Measurements from ENCODE around the gene INPP4B.
"Not testable (repeated sequence)": the region's sequence is repeated elsewhere in the genome, so short reads cannot be mapped to it uniquely, and the experiment has no call there.

INPP4B gene

GRCh38 chr4:142535009-142535408 lies 311.1 kb downstream of the INPP4B start:
- no peak for DNase-seq

- no peak for DNase-seq
Measured at GRCh38 chr4:142532054-142532453, 314.0 kb downstream of the INPP4B start.

- no peak for DNase-seq
Measured at GRCh38 chr4:142530728-142531127, 315.4 kb downstream of the INPP4B start.

DNA sequence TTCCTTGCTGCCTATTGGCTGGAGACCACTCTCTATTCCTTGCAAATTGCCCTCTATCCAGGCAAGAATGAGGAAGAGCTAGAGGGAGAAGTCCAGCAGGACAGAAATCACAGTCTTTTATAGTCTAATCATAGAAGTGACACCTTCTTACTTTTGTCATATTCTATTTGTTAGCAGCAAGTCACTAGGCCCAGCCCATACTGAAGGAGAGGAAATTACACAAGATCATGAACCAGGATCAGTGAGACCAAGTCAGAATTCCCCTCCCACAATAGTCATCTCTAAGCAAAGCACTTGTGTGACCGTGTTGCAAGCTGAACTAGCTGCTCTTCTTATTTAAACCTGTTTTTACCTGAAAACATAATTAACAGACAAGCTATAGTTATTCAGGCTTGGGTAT lies 317.7 kb downstream of the INPP4B start:
- no peak for DNase-seq

DNA sequence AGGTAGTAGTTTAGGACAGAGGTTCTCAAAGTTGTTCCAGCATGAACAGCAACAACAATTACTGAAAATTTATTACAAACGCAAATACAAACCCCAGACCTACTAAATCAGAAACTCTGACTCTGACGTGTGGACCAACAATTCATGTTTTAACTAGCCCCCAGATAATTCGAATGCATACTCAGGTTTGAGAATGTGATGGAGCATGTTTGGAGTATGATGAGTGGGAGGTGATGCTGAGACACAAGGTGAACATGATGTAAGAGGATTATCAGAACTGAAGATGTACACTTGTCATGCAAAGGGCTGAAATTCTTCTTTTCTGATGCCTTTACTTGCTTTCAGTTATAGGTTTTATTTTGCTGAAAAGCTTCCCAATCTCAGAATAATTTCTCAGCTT lies 323.0 kb downstream of the INPP4B start:
- DNase-seq, result no peak

GRCh38 chr4:142519342-142519741 lies 326.8 kb downstream of the INPP4B start:
- DNase-seq, result no peak

DNA sequence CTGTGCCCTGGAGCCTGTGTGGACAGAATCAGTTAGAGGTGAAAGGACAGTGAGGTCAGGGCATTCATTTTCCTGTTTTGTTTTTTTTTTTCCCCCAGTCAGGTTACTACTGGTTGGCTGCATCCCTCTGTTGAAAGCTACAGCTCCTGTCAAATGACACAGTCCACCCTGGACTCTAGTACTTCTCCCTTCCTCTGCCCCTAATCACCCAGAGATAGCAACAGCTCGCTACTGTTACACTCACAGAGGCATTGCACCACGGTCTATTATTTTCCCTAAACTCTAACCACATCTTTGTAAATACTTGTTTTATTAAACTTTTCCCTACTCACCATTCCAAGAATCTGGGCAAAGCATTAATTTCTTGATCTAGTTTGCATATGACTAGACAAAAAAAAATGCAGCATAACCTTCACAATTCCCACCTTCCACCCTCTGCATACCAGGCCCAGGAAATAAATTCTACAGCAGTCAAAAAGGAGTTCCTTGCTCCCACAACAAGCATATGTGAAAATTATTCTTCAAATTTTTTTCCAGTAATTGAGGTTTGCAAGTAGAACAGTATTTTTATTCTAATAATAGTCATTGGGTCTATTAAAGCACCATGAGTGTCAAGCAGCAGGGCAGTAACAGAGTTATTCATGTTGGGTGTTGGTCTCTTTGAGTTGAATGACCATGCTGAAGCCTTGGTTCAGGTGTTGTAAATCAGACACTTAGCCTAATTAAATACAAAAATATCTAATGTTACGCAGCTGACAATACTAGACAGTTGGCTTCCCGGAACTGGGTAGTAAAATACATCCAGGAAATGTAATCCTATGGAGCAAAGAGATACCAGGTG lies 329.2 kb downstream of the INPP4B start:
- no peak for DNase-seq

DNA sequence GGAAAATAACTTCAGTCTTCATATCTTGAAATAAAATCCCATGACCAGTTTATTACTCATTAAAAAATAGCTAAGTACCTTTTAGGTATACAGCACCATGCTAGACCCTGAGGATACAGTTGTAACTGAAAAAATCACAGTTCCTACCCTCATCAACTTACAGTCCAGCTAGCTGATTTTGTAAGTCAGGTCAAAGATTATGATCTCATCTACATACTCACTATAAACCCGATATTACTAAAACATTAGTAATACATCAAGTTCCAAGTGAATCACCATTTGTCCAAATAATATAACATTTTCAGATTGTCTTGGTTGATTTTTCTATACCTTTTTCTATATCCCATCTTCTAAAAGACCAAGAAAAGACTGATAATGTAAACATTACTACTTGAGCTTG lies 333.9 kb downstream of the INPP4B start:
- no peak for DNase-seq

DNA sequence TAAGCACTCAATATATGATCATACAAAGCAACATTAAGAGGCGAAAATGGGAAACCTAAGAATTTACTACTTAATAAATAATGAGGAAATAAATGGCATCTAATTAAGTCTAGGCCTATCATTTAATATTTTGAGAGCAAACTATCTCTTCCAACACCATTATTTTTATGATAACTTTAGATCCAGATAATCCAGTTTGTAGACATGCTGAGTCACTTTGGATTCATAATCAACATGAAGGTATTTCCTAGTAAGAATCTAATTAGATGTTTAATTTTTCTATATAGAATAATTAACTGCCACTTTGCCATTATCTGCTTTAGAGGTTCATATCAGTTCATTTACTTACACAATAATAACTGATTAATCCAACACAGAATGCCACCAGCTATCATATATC lies 336.2 kb downstream of the INPP4B start:
- DNase-seq, result no peak

DNA sequence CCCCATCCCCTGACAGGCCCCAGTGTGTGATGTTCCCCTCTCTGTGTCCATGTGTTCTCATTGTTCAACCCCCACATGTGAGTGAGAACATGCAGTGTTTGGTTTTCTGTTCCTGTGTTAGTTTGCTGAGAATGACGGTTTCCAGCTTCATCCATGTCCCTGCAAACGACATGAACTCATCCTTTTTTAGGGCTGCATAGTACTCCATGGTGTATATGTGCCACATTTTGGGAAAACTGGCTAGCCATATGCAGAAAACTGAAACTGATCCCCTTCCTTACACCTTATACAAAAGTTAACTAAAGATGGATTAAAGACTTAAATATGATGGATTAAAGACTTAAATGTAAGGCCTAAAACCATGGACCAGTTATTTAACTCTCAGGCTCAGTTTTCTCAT lies 336.7 kb downstream of the INPP4B start:
- not testable (repeated sequence) for DNase-seq

DNA sequence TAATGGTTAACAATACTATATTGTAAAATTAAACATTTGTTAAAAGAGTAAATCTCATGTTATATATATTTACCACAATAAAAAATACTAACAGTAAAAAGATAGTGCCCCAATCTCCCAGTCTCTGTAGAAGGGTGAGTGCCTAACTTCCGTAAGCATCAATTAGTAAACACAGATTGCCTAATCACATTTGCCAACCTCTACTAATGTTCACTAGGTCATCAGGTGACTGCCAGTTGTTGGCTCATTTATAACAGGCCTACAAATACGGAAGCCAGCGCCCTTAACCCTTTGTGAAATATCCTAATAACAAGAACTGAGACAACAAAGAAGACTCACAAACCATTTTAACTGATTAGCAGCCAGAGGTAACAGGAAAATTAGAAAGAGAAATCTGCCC lies 345.1 kb downstream of the INPP4B start:
- no peak for DNase-seq

GRCh38 chr4:142497606-142498005 lies 348.5 kb downstream of the INPP4B start:
- DNase-seq, result no peak

DNA sequence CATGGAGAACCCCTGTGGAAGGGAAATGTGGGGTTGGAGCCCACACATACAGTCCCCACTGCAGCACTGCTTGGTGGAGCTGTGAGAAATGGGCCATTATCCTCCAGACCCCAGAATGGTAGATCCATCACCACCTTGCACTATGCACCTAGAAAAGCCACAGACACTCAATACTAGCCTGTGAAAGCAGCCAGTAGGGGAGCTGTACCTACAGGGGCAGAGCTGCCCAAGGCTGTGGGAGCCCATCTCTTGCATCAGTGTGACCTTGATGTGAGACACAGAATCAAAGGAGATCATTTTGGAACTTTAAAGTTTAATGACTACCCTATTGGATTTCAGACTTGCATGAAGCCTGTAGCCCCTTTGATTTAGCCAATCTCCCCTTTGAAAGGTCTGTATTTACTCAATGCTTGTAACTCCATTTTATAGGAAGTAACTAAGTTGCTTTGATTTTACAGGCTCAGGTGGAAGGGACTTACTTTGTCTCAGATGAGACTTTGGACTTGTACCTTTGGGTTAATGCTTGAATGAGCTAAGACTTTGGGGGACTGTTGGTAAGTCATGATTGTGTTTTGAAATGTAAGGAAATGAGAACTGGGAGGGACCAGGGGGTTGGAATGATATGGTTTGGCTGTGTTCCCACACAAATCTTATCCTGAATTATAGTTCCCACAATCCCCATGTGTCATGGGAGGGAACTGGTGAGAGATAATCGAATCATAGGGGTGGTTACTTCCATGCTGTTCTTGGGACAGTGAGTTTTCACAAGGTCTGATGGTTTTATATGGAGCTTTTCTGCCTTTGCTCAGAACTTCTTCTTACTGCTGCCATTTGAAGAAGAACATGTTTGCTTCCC lies 352.6 kb downstream of the INPP4B start:
- no peak for DNase-seq

DNA sequence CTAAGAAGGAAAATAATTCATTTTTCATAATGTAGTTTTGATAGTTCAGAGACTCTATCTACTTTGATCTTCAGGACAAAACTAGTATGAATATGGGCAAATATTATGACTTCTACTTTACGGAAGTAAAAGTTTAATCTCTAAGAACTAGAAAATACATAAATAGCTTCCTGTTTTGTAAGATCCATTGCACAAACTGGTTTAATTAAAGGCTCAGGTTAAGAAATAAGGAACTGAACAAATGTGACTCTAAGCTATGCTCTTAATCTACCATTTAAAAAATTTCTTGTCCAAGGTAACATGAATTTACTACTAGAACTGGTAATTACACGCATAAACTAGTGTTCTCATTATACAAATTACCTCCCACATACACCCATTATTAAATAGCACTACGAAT lies 360.6 kb downstream of the INPP4B start:
- DNase-seq, result no peak

DNA sequence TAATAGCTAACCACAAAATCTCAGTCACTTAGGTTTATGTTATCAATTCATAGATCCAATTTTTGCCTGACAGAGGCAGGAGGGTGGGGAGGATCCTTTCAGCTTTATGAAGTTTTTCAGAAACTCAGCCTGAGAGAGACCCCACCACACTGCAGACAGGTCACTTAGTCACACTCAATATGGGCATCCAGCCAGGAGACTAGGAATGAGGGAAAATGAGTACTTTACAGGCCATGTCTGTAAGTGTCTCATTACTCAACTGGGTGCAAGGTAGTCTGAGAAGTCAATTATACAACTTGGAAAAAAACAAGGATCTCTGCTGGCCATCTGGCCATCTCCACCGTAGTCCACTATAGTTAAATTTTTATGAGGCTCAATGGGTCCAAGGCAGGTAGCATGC lies 365.9 kb downstream of the INPP4B start:
- DNase-seq, result no peak

DNA sequence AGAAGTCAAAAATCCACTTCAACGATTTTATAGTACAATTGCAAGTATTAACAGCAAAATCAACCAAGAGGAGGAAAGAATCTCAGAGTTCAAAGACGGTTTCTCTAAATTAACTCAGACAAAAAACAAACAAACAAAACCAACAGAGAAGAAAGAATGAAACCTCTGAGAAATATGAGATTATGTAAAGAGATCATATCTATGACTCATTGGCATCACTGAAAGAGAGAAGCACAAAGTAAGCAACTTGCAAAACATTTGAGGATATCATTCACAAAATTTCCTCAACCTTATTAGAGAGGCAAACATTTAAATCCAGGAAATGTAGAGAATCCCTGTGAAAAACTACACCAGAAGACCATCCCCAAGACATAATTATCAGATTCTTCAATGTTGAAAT lies 370.4 kb downstream of the INPP4B start:
- DNase-seq, result no peak

DNA sequence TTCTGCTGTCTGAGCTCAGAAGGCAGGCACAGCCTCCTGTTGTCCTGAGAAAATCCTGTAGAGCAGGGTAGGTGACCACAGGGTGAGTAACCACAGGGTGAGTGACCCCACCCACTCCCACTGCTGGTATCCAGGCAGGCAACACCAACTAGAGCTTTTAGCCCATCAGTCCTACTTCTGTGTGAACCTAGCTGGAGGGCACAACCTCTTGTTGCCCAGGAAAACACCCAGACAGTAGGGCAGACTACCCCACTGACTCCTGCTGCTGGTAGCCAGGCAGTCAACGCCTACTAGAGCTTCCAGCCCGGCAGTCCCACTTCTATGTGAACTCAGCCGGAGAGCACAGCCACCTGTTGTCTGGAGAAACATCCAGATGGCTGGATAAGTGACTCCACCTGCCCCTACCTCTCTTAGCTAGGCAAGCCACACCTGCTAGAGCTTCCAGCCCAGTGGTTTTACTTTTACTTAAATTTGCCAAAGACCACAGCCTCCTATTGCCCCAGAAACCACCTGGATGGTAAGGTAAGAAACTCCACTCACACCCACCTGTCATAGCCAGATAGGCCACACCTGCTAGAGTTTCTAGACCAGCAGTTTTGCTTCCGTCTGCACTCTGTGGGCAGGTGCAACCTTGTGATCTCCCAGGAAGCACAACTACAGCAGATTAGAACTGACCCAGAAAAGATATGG lies 371.6 kb downstream of the INPP4B start:
- DNase-seq, result no peak

- no peak for DNase-seq
Measured at GRCh38 chr4:142473960-142474338, 372.2 kb downstream of the INPP4B start.

GRCh38 chr4:142473218-142473959 lies 372.7 kb downstream of the INPP4B start:
- no peak for DNase-seq

GRCh38 chr4:142467088-142467487 lies 379.0 kb downstream of the INPP4B start:
- DNase-seq, result no peak

DNA sequence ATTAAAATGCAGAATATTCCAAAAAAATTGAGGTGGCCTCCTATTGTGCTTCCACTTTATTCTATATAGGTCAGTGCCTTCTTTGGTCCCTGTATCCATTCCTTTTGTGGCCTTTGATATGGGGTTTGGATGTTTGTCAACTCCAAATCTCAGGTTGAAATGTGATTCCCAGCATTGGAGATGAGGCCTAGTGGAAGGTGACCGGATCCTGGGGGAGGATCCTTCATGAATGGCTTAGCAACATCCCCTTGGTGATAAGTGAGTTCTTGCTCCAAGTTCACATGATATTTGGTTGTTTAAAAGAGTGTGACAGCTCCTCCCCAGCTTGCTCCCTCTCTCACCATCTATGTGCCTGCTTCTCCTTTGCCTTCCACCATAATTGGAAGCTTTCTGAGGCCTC lies 380.6 kb downstream of the INPP4B start:
- DNase-seq, result no peak

- no peak for DNase-seq
Measured at GRCh38 chr4:142463206-142463605, 382.9 kb downstream of the INPP4B start.
